ENCODE data around the gene C2orf76.

Gene C2orf76

GRCh38 chr2:119288576-119288975, 78.1 kb downstream of the C2orf76 start:
- no peak overlapping the region for H3K4me3 ChIP-seq (ENCODE audit: control insufficient read depth, low read depth, low read length)
- DNase-seq (ENCODE audit: low read depth), result no peak
- no peak for TF ChIP-seq CTCF (conservative IDR thresholded peaks at IDR 0.05; ENCODE audit: control insufficient read depth, insufficient read depth, low read depth, low read length)

- no peak overlapping the region for H3K4me3 ChIP-seq (ENCODE audit: control insufficient read depth, low read depth, low read length)
- TF ChIP-seq CTCF (conservative IDR thresholded peaks at IDR 0.05; ENCODE audit: control insufficient read depth, insufficient read depth, low read depth, low read length), result no peak
- no peak for DNase-seq (ENCODE audit: low read depth)
These were observed 80.0 kb downstream of the C2orf76 start for GRCh38 chr2:119286661-119287060.

- no peak for TF ChIP-seq CTCF (conservative IDR thresholded peaks at IDR 0.05; ENCODE audit: control insufficient read depth, insufficient read depth, low read depth, low read length)
- DNase-seq (ENCODE audit: low read depth), result peak; percentile 92
- no peak overlapping the region for H3K4me3 ChIP-seq (ENCODE audit: control insufficient read depth, low read depth, low read length)
These were observed 82.7 kb downstream of the C2orf76 start for GRCh38 chr2:119283873-119284331.

- DNase-seq (ENCODE audit: low read depth), result no peak
- TF ChIP-seq CTCF (conservative IDR thresholded peaks at IDR 0.05; ENCODE audit: control insufficient read depth, insufficient read depth, low read depth, low read length), result no peak
- H3K4me3 ChIP-seq (ENCODE audit: control insufficient read depth, low read depth, low read length), result no peak overlapping the region
These were observed 83.6 kb downstream of the C2orf76 start for GRCh38 chr2:119282996-119283511.

GRCh38 chr2:119282146-119282995, 84.3 kb downstream of the C2orf76 start:
- no peak for TF ChIP-seq CTCF (conservative IDR thresholded peaks at IDR 0.05; ENCODE audit: control insufficient read depth, insufficient read depth, low read depth, low read length)
- H3K4me3 ChIP-seq (ENCODE audit: control insufficient read depth, low read depth, low read length), result no peak overlapping the region
- DNase-seq (ENCODE audit: low read depth), result no peak

- no peak for DNase-seq (ENCODE audit: low read depth)
- TF ChIP-seq CTCF (conservative IDR thresholded peaks at IDR 0.05; ENCODE audit: control insufficient read depth, insufficient read depth, low read depth, low read length), result no peak
These were observed 86.0 kb downstream of the C2orf76 start for GRCh38 chr2:119280680-119281079.

More at GRCh38 chr2:119280680-119281079, 86.0 kb downstream of the C2orf76 start:
- H3K4me3 ChIP-seq (ENCODE audit: control insufficient read depth, low read depth, low read length), result no peak overlapping the region

All from fibroblast of mammary gland (primary cell).